Progenitor cell of endocrine pancreas (in vitro differentiated cells): ENCODE data around the gene SYS1. TPM values are rescaled to one million over a fixed set of nuclear protein-coding genes. Genes with fewer than 3 reads are reported as not detected.
A peak's percentile ranks its signal among the peaks of the same experiment; 100 is the strongest.

Experiments
- DNase-seq: peaks from one replicate; pipeline ENCODE4 v3.0.0; 2021; ENCODE audit warnings: low spot score; ENCODE audit not compliant: unreplicated experiment
- H3K27ac Mint-ChIP-seq: 2 replicates; pipeline ENCODE4 v1.8.0; 2021; ENCODE audit warnings: mild to moderate bottlenecking, moderate library complexity, mixed read lengths
- H3K27me3 Mint-ChIP-seq: 2 replicates; pipeline ENCODE4 v1.8.0; 2021; ENCODE audit warnings: mixed read lengths
- H3K36me3 Mint-ChIP-seq: 2 replicates; pipeline ENCODE4 v1.8.0; 2022; ENCODE audit warnings: mixed read lengths; ENCODE audit not compliant: insufficient read depth
- H3K4me1 Mint-ChIP-seq: 2 replicates; pipeline ENCODE4 v1.8.0; 2021; ENCODE audit warnings: low read depth, mixed read lengths
- H3K4me3 Mint-ChIP-seq: 2 replicates; pipeline ENCODE4 v1.8.0; 2021; ENCODE audit warnings: low read depth, mild to moderate bottlenecking, moderate library complexity, mixed read lengths
- H3K9me3 Mint-ChIP-seq: 2 replicates; pipeline ENCODE4 v1.8.0; 2021; ENCODE audit warnings: low read depth, mixed read lengths
- CTCF ChIP-seq: fragments of 200-600 bp; sonication (generic); IDR thresholded peaks from one replicate; pipeline ENCODE4 v1.5.0; 2021; ENCODE audit warnings: antibody characterized with exemption, mild to moderate bottlenecking; ENCODE audit not compliant: unreplicated experiment
- total RNA-seq: library from RNA; stranded (reverse); gene quantifications from 2 replicates; pipeline ENCODE4 v1.2.1, GENCODE V29; 2021

SYS1 gene
- total RNA-seq, 1 donor from 2014 or later, result 31.9 TPM

GRCh38 chr20:45404438-45404837, 41.5 kb downstream of the SYS1 start:
- Mint-ChIP-seq H3K36me3 (peaks cover 20% of the 10 kb centered on the region), H3K4me3 (peak overlapping the region; percentile 54), H3K4me1 (peaks cover 10% of the 10 kb centered on the region), H3K27me3 (peaks cover 6% of the 10 kb centered on the region), H3K27ac (peak overlapping the region; percentile 15), H3K9me3 (peaks cover 17% of the 10 kb centered on the region)
- no peak for TF ChIP-seq CTCF
- DNase-seq, result no peak

DNA sequence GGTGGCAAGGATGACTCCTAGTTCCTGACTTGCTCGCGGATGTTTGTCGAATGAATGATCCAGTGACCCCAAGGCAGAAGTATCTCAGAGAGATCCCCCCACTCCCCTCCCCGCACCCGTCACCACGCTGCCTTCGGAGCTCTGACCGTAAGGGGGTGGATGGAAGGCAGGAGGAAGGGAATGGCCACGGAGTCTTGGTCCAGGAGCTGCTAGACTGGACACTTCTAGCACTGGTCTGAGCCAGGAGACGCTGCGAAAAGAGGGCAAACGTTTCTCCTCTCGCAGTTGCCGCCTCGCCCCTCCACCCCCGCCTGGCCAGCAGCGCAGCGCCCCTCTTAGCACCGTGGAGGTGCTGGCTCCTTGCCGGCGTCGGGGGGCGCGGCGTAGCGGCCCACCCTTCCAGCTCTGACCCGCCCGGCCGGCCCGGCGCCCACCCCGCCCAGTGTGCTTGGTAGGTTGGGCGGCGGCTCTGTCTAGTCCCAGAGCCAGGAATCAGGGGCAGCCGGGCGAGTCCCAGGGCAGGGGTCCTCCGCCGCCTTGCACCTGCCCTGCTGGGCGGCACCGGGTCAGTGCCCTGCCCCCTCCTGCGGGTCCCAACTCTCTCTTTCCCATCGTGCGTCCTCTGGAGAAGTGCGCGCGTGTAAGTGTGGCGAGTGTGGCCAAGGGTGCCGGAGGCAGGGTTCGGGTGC, 42.8 kb downstream of the SYS1 start:
- Mint-ChIP-seq H3K27ac (peak overlapping the region; percentile 73), H3K36me3 (peaks cover 13% of the 10 kb centered on the region), H3K9me3 (peaks cover 10% of the 10 kb centered on the region), H3K4me3 (peak overlapping the region; percentile 85), H3K27me3 (peaks cover 6% of the 10 kb centered on the region), H3K4me1 (peaks cover 10% of the 10 kb centered on the region)
- no peak for TF ChIP-seq CTCF
- DNase-seq, result peak; percentile 22

DNA sequence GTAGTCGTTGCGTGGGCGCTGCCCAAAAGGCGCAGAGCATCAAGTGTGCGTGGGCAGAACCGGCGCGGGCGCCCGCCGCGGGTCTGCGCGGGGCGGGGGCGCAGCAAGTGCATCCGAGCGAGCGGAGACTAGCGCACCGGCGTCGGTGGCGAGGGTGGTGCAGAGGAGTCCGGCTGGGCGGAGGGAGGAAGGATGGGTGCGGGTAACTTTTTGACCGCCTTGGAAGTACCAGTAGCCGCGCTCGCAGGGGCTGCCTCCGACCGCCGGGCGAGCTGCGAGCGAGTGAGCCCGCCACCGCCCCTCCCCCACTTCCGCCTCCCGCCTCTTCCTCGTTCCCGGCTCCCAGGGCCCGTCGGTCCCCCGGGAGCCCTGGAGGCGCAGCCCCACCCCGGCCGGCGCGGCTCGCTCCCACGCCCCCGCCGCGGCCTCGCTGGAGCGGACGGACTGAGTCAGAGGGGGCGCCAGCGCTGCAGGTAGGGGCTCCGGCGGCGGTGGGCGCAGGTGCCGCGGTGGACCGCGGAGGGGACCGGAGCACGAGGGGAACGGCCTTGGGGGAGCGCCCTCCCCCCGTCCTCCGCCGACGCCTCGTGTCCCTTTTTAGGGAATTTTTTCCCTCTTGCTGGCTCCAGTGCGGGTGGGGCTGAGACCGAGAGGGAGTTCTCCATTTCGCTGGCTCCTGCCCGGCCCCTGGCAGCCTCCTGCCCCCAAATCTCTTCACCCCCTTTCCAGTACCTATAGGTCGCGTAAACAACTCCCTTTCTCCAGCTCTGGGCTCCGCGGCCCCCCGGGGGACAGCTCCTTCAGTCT, 43.5 kb downstream of the SYS1 start:
- peaks cover 12% of the 10 kb centered on the region for H3K36me3 Mint-ChIP-seq
- H3K9me3 Mint-ChIP-seq, result peaks cover 7% of the 10 kb centered on the region
- peak overlapping the region; percentile 76 for H3K27ac Mint-ChIP-seq
- TF ChIP-seq CTCF, result peak; percentile 24
- peaks cover 10% of the 10 kb centered on the region for H3K4me1 Mint-ChIP-seq
- peak; percentile 40 for DNase-seq
- peak overlapping the region; percentile 85 for H3K4me3 Mint-ChIP-seq
- H3K27me3 Mint-ChIP-seq, result peaks cover 6% of the 10 kb centered on the region

- H3K4me1 Mint-ChIP-seq, result peaks cover 10% of the 10 kb centered on the region
- H3K4me3 Mint-ChIP-seq, result peak overlapping the region; percentile 85
- H3K9me3 Mint-ChIP-seq, result no peaks in the 10 kb centered on the region
- H3K36me3 Mint-ChIP-seq, result peaks cover 8% of the 10 kb centered on the region
- no peak for TF ChIP-seq CTCF
- H3K27me3 Mint-ChIP-seq, result peaks cover 6% of the 10 kb centered on the region
- peak overlapping the region; percentile 82 for H3K27ac Mint-ChIP-seq
- DNase-seq, result peak; percentile 28
Observed at GRCh38 chr20:45407067-45407745, 44.2 kb downstream of the SYS1 start.
